ENCODE data around the gene TNFSF11.

- TF ChIP-seq, protein P1, sequence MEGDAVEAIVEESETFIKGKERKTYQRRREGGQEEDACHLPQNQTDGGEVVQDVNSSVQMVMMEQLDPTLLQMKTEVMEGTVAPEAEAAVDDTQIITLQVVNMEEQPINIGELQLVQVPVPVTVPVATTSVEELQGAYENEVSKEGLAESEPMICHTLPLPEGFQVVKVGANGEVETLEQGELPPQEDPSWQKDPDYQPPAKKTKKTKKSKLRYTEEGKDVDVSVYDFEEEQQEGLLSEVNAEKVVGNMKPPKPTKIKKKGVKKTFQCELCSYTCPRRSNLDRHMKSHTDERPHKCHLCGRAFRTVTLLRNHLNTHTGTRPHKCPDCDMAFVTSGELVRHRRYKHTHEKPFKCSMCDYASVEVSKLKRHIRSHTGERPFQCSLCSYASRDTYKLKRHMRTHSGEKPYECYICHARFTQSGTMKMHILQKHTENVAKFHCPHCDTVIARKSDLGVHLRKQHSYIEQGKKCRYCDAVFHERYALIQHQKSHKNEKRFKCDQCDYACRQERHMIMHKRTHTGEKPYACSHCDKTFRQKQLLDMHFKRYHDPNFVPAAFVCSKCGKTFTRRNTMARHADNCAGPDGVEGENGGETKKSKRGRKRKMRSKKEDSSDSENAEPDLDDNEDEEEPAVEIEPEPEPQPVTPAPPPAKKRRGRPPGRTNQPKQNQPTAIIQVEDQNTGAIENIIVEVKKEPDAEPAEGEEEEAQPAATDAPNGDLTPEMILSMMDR (IDR thresholded peaks at IDR 0.05; ENCODE audit: extremely low read depth in 1 of 2, insufficient read depth in 1 of 2, low read depth in 1 of 2, low read length in 2 of 2): no peak
- TF ChIP-seq EZH2 (IDR thresholded peaks at IDR 0.05; ENCODE audit: borderline replicate concordance, low read depth, low read length, severe bottlenecking) (no peak), MAX (IDR thresholded peaks at IDR 0.05; ENCODE audit: insufficient read depth, insufficient read length) (no peak), POLR2AphosphoS5 (IDR thresholded peaks at IDR 0.05; ENCODE audit: insufficient read depth, low read depth, low read length) (no peak), POLR2A (IDR thresholded peaks at IDR 0.05; ENCODE audit: low read depth, low read length) (no peak), MYC (IDR thresholded peaks at IDR 0.05; ENCODE audit: low read depth, low read length) (no peak)
Observed at GRCh38 chr13:42631181-42631580, 57.2 kb downstream of the TNFSF11 start.
